WTC11 (cell line): ENCODE measurements around the gene CHI3L1. TPM values are rescaled to one million over a fixed set of nuclear protein-coding genes. Genes with fewer than 3 reads are reported as not detected.

ENCODE experiments used
- ATAC-seq: fragments of 200-7000 bp; cut with Tn5 transposase; 2 replicates; pipeline ENCODE4 v1.10.0; 2021; ENCODE audit warnings: mild to moderate bottlenecking, moderate library complexity
- CTCF ChIA-PET: fragments of 300-600 bp; sonication (Branson Sonifier 250); formaldehyde crosslinking; loops from one replicate; lab custom pipeline; 2021; ENCODE audit warnings: antibody characterized with exemption; lab: Charles Lee
- POLR2A ChIA-PET: fragments of 350-600 bp; sonication (Branson Sonifier 250); formaldehyde crosslinking; loops from one replicate; lab custom pipeline; 2021; ENCODE audit warnings: antibody characterized with exemption; lab: Charles Lee
- DNase-seq: peaks from one replicate; pipeline ENCODE4 v3.0.0; 2021; ENCODE audit warnings: low spot score
- H3K27ac Mint-ChIP-seq: 2 replicates; pipeline ENCODE4 v1.8.0; 2021; ENCODE audit warnings: mixed read lengths
- H3K27me3 Mint-ChIP-seq: 2 replicates; pipeline ENCODE4 v1.8.0; 2021; ENCODE audit warnings: low read depth, mild to moderate bottlenecking, moderate library complexity, mixed read lengths
- H3K36me3 Mint-ChIP-seq: 2 replicates; pipeline ENCODE4 v1.8.0; 2021; ENCODE audit warnings: mixed read lengths
- H3K4me1 Mint-ChIP-seq: 2 replicates; pipeline ENCODE4 v1.8.0; 2022; ENCODE audit warnings: mixed read lengths
- H3K4me3 Mint-ChIP-seq: 2 replicates; pipeline ENCODE4 v1.8.0; 2021; ENCODE audit warnings: mild to moderate bottlenecking, moderate library complexity, mixed read lengths
- H3K9me3 Mint-ChIP-seq: 2 replicates; pipeline ENCODE4 v1.8.0; 2021; ENCODE audit warnings: mixed read lengths
- AR ChIP-seq: fragments of 250-450 bp; sonication (Bioruptor Pico); IDR thresholded peaks from 2 replicates; pipeline ENCODE4 v1.9.0; 2021; ENCODE audit warnings: mild to moderate bottlenecking
- ETV6 ChIP-seq: sonication (generic); formaldehyde crosslinking; IDR thresholded peaks from 2 replicates; pipeline ENCODE4 v1.8.1; 2022; ENCODE audit warnings: mild to moderate bottlenecking, missing genetic modification reagents
- GABPB1 ChIP-seq: sonication (generic); formaldehyde crosslinking; IDR thresholded peaks from 2 replicates; pipeline ENCODE4 v1.8.1; 2023; ENCODE audit warnings: mild to moderate bottlenecking, missing genetic modification reagents
- GTF2I ChIP-seq: fragments of 250-450 bp; sonication (Bioruptor Pico); conservative IDR thresholded peaks from 2 replicates; pipeline ENCODE4 v1.4.0; 2021; ENCODE audit warnings: mild to moderate bottlenecking
- JUN ChIP-seq: sonication (generic); formaldehyde crosslinking; IDR thresholded peaks from 2 replicates; pipeline ENCODE4 v1.8.0; 2023; ENCODE audit warnings: mild to moderate bottlenecking, missing genetic modification reagents
- NFE2L1 ChIP-seq: sonication (generic); formaldehyde crosslinking; IDR thresholded peaks from 2 replicates; pipeline ENCODE4 v1.8.1; 2023; ENCODE audit warnings: missing genetic modification reagents
- OVOL2 ChIP-seq: fragments of 250-450 bp; sonication (Bioruptor Pico); IDR thresholded peaks from 2 replicates; pipeline ENCODE4 v1.9.0; 2021; ENCODE audit warnings: mild to moderate bottlenecking, borderline replicate concordance
- SOX15 ChIP-seq: fragments of 250-450 bp; sonication (Bioruptor Pico); IDR thresholded peaks from 2 replicates; pipeline ENCODE4 v1.9.0; 2021; ENCODE audit warnings: mild to moderate bottlenecking
- STAT6 ChIP-seq: sonication (generic); formaldehyde crosslinking; conservative IDR thresholded peaks from 2 replicates; pipeline ENCODE4 v1.8.1; 2023; ENCODE audit warnings: mild to moderate bottlenecking, low read depth, missing genetic modification reagents, moderate library complexity
- TEAD1 ChIP-seq: sonication (generic); formaldehyde crosslinking; IDR thresholded peaks from 2 replicates; pipeline ENCODE4 v1.8.0; 2022; ENCODE audit warnings: mild to moderate bottlenecking, missing genetic modification reagents
- TP53 ChIP-seq: sonication (generic); formaldehyde crosslinking; IDR thresholded peaks from 2 replicates; pipeline ENCODE4 v1.8.1; 2023; ENCODE audit warnings: mild to moderate bottlenecking, missing genetic modification reagents
- ZBTB21 ChIP-seq: sonication (generic); formaldehyde crosslinking; IDR thresholded peaks from 2 replicates; pipeline ENCODE4 v1.8.1; 2023; ENCODE audit warnings: mild to moderate bottlenecking, missing genetic modification reagents, borderline replicate concordance
- ZMAT4 ChIP-seq: fragments of 250-450 bp; sonication (Bioruptor Pico); IDR thresholded peaks from 2 replicates; pipeline ENCODE4 v1.9.0; 2021; ENCODE audit warnings: mild to moderate bottlenecking
- ZNF138 ChIP-seq: sonication (generic); formaldehyde crosslinking; conservative IDR thresholded peaks from 2 replicates; pipeline ENCODE4 v1.8.1; 2022; ENCODE audit warnings: mild to moderate bottlenecking, moderate library complexity, missing genetic modification reagents
- ZNF423 ChIP-seq: fragments of 250-450 bp; sonication (Bioruptor Pico); IDR thresholded peaks from 2 replicates; pipeline ENCODE4 v2.1.2; 2022; ENCODE audit warnings: mild to moderate bottlenecking, moderate library complexity
- total RNA-seq: library from RNA; stranded (reverse); gene quantifications from 3 replicates; pipeline ENCODE4 v1.2.3, GENCODE V29; 2021
- TF ChIP-seq, protein P1 (sequence below): sonication (generic); formaldehyde crosslinking; IDR thresholded peaks from 2 replicates; pipeline ENCODE4 v1.8.1; 2022; ENCODE audit warnings: mild to moderate bottlenecking, moderate library complexity, missing genetic modification reagents
- TF ChIP-seq, protein P2 (sequence below): sonication (generic); formaldehyde crosslinking; IDR thresholded peaks from 2 replicates; pipeline ENCODE4 v1.8.0; 2022; ENCODE audit warnings: mild to moderate bottlenecking, missing genetic modification reagents
- TF ChIP-seq, protein P3 (sequence below): sonication (generic); formaldehyde crosslinking; IDR thresholded peaks from 2 replicates; pipeline ENCODE4 v1.8.1; 2023; ENCODE audit warnings: mild to moderate bottlenecking, missing genetic modification reagents
- TF ChIP-seq, protein P4 (sequence below): fragments of 200-600 bp; IDR thresholded peaks from 2 replicates; pipeline ENCODE4 v1.8.0; 2022; ENCODE audit warnings: antibody characterized with exemption

The CHI3L1 gene
- total RNA-seq, 1 experiment from 2014 or later, result 0.24 TPM

DNA sequence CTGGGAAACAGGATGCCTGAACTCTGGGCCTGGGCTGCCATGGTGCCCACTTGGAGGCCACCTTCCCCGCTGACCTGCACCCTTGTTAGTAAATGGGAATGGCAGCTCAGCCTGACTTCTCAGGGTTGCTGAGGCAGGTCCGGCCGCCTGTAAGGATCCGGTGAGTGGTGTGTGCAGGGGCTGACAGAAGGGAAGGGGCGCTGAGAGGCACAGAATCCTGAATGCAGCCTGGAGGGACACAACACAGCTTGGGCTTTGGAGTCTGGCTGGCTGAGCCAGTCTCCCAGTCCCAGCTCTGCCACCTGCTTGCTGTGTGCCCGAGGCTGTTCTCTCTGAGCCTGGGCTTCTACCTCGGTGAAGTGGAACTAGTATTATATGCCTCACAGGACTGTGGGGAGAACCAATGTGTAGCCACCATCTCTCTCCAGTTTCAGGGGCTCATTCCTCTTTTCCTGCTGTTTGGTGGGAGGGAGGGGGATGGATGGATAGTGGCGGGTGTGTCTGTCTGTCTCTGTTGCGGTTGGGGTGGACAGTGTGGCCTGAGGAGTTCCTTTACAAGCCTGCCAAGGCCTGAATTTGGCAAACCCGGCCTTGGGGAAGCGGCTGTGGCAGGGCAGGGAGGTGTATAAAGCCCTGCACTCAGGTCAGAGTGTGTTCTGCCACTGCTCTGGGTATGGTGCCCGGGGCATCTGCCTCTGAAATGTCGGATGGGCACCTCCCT, 41.0 kb downstream of the CHI3L1 start:
- Mint-ChIP-seq H3K27ac (no peak overlapping the region), H3K4me1 (peaks cover 62% of the 10 kb centered on the region)

More for the DNA sequence above, 41.0 kb downstream of the CHI3L1 start:
- H3K9me3 Mint-ChIP-seq, result peaks cover 8% of the 10 kb centered on the region
- DNase-seq (no peak), ATAC-seq (no peak)
- ChIA-PET CTCF (interaction anchor here (1.2 to 12.2 kb wide), 6 partner anchors 16 to 110 kb away, joined by 3 to 184 read pairs (median 6); partner anchors contain the start of gene ADORA1), POLR2A (no interaction called here)
- TF ChIP-seq ETV6 (CRISPR knock-in tag) (no peak), ZNF423 (CRISPR knock-in tag) (no peak), ZNF138 (no peak), AR (CRISPR knock-in tag) (no peak), NFE2L1 (CRISPR knock-in tag) (no peak), ZBTB21 (CRISPR knock-in tag) (no peak), STAT6 (CRISPR knock-in tag) (no peak), ZMAT4 (CRISPR knock-in tag) (no peak), OVOL2 (CRISPR knock-in tag) (no peak), TEAD1 (CRISPR knock-in tag) (no peak), JUN (CRISPR knock-in tag) (no peak), TP53 (CRISPR knock-in tag) (no peak), GTF2I (CRISPR knock-in tag) (no peak), SOX15 (CRISPR knock-in tag) (no peak), GABPB1 (no peak)
- TF ChIP-seq, protein P1, sequence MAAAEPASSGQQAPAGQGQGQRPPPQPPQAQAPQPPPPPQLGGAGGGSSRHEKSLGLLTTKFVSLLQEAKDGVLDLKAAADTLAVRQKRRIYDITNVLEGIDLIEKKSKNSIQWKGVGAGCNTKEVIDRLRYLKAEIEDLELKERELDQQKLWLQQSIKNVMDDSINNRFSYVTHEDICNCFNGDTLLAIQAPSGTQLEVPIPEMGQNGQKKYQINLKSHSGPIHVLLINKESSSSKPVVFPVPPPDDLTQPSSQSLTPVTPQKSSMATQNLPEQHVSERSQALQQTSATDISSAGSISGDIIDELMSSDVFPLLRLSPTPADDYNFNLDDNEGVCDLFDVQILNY (CRISPR knock-in tag), result no peak
- TF ChIP-seq, protein P2, sequence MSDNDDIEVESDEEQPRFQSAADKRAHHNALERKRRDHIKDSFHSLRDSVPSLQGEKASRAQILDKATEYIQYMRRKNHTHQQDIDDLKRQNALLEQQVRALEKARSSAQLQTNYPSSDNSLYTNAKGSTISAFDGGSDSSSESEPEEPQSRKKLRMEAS (CRISPR knock-in tag), result no peak
- TF ChIP-seq, protein P3, sequence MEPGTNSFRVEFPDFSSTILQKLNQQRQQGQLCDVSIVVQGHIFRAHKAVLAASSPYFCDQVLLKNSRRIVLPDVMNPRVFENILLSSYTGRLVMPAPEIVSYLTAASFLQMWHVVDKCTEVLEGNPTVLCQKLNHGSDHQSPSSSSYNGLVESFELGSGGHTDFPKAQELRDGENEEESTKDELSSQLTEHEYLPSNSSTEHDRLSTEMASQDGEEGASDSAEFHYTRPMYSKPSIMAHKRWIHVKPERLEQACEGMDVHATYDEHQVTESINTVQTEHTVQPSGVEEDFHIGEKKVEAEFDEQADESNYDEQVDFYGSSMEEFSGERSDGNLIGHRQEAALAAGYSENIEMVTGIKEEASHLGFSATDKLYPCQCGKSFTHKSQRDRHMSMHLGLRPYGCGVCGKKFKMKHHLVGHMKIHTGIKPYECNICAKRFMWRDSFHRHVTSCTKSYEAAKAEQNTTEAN, result no peak
- TF ChIP-seq, protein P4, sequence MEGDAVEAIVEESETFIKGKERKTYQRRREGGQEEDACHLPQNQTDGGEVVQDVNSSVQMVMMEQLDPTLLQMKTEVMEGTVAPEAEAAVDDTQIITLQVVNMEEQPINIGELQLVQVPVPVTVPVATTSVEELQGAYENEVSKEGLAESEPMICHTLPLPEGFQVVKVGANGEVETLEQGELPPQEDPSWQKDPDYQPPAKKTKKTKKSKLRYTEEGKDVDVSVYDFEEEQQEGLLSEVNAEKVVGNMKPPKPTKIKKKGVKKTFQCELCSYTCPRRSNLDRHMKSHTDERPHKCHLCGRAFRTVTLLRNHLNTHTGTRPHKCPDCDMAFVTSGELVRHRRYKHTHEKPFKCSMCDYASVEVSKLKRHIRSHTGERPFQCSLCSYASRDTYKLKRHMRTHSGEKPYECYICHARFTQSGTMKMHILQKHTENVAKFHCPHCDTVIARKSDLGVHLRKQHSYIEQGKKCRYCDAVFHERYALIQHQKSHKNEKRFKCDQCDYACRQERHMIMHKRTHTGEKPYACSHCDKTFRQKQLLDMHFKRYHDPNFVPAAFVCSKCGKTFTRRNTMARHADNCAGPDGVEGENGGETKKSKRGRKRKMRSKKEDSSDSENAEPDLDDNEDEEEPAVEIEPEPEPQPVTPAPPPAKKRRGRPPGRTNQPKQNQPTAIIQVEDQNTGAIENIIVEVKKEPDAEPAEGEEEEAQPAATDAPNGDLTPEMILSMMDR, result no peak
- no peak overlapping the region for H3K4me3 Mint-ChIP-seq
- H3K36me3 Mint-ChIP-seq, result peaks cover 4% of the 10 kb centered on the region
- no peaks in the 10 kb centered on the region; the same call in 1 of the 2 replicates for H3K27me3 Mint-ChIP-seq
